ENCODE results near the gene KCNF1. TPM values are rescaled to one million over a fixed set of nuclear protein-coding genes. Genes with fewer than 3 reads are reported as not detected.

Gene KCNF1
- total and polyA plus RNA-seq, 7 experiments from 2014 or later, result not detected

GRCh38 chr2:10864861-10865636 is 46.7 kb upstream of the KCNF1 start:
- H3K27me3 Mint-ChIP-seq, result peaks cover 0 to 46% (median 11%) of the 10 kb centered on the region in 5 donors
- peaks cover 13 to 59% (median 35%) of the 10 kb centered on the region in 7 donors for H3K4me1 Mint-ChIP-seq
- peak in 6 of 9 donors; percentile 1 to 37 (median 22) for DNase-seq
- no peak overlapping the region for H3K4me3 ChIP-seq (ENCODE audit: low read length)
- CTCF ChIA-PET, result interaction anchor here (0.7 kb wide), 1 partner anchor 10 kb away, joined by 3 read pairs; no protein-coding TSS in a partner anchor
- no peaks in the 10 kb centered on the region for H3K36me3 ChIP-seq (ENCODE audit: control insufficient read depth in 2 of 3, insufficient read depth in 3 of 3, low read length in 3 of 3)
- H3K27ac ChIP-seq (ENCODE audit: low read depth, low read length), result no peak overlapping the region
- intact Hi-C loops (cut with micrococcal nuclease), result loop anchor here in 1 of 2 donors (1.0 kb wide), 1 partner anchor 33 kb away; no protein-coding TSS in a partner anchor
- H3K27ac Mint-ChIP-seq, result peak overlapping the region in 2 of 9 donors; percentile 18 to 36
- peak overlapping the region in 9 of 10 donors; percentile 46 to 78 (median 61) for H3K4me3 Mint-ChIP-seq
- H3K27me3 ChIP-seq (ENCODE audit: control insufficient read depth in 2 of 2, insufficient read depth in 2 of 2, low read length in 2 of 2), result peaks cover 0 to 3% of the 10 kb centered on the region in 2 donors
- peak; percentile 53 for ATAC-seq
- H3K9me3 Mint-ChIP-seq, result no peaks in the 10 kb centered on the region
- no peaks in the 10 kb centered on the region for H3K36me3 Mint-ChIP-seq
- peaks cover 13 to 15% of the 10 kb centered on the region in 2 donors for H3K4me1 ChIP-seq (ENCODE audit: control insufficient read depth in 2 of 2, insufficient read depth in 2 of 2, low read length in 2 of 2)
- POLR2A ChIA-PET, result no interaction called here
- H3K9me3 ChIP-seq (ENCODE audit: control insufficient read depth in 2 of 3, low read length in 3 of 3), result no peaks in the 10 kb centered on the region

- no peaks in the 10 kb centered on the region for H3K9me3 Mint-ChIP-seq
- Histone ChIP-seq H3K4me3 (ENCODE audit: low read length) (no peak overlapping the region), H3K4me1 (ENCODE audit: control insufficient read depth in 2 of 2, insufficient read depth in 2 of 2, low read length in 2 of 2) (peaks cover 13 to 15% of the 10 kb centered on the region in 2 donors), H3K36me3 (ENCODE audit: control insufficient read depth in 2 of 3, insufficient read depth in 3 of 3, low read length in 3 of 3) (no peaks in the 10 kb centered on the region), H3K27me3 (ENCODE audit: control insufficient read depth in 2 of 2, insufficient read depth in 2 of 2, low read length in 2 of 2) (peaks cover 0 to 3% of the 10 kb centered on the region in 2 donors), H3K9me3 (ENCODE audit: control insufficient read depth in 2 of 3, low read length in 3 of 3) (no peaks in the 10 kb centered on the region), H3K27ac (ENCODE audit: low read depth, low read length) (no peak overlapping the region)
- intact Hi-C loops (cut with micrococcal nuclease), result loop anchor here in 1 of 2 donors (1.0 kb wide), 1 partner anchor 34 kb away; no protein-coding TSS in a partner anchor
- H3K27ac Mint-ChIP-seq, result peak overlapping the region in 2 of 9 donors; percentile 18 to 46
- peaks cover 0 to 45% (median 11%) of the 10 kb centered on the region in 5 donors for H3K27me3 Mint-ChIP-seq
- peaks cover 13 to 54% (median 35%) of the 10 kb centered on the region in 7 donors for H3K4me1 Mint-ChIP-seq
- DNase-seq (no peak), ATAC-seq (no peak)
- no peaks in the 10 kb centered on the region for H3K36me3 Mint-ChIP-seq
- POLR2A ChIA-PET, result no interaction called here
- CTCF ChIA-PET, result no interaction called here
- peak overlapping the region in 2 of 10 donors; percentile 42 to 51 for H3K4me3 Mint-ChIP-seq
These were observed 45.9 kb upstream of the KCNF1 start for GRCh38 chr2:10865841-10866240.

- H3K4me3 Mint-ChIP-seq, result no peak overlapping the region
- ChIA-PET POLR2A (no interaction called here), CTCF (no interaction called here)
- peaks cover 0 to 37% (median 11%) of the 10 kb centered on the region in 5 donors for H3K27me3 Mint-ChIP-seq
- H3K36me3 Mint-ChIP-seq, result peaks cover 0 to 5% (median 0%) of the 10 kb centered on the region in 5 donors
- no peak overlapping the region for H3K4me3 ChIP-seq (ENCODE audit: low read length)
- intact Hi-C loops (cut with micrococcal nuclease), result no loop called here
- peaks cover 0 to 10% (median 5%) of the 10 kb centered on the region in 11 donors for H3K9me3 Mint-ChIP-seq
- H3K27ac Mint-ChIP-seq, result no peak overlapping the region
- H3K4me1 Mint-ChIP-seq, result peaks cover 11 to 41% (median 24%) of the 10 kb centered on the region in 7 donors
- no peaks in the 10 kb centered on the region for H3K9me3 ChIP-seq (ENCODE audit: control insufficient read depth in 2 of 3, low read length in 3 of 3)
- no peak overlapping the region for H3K27ac ChIP-seq (ENCODE audit: low read depth, low read length)
- peaks cover 9 to 15% of the 10 kb centered on the region in 2 donors for H3K4me1 ChIP-seq (ENCODE audit: control insufficient read depth in 2 of 2, insufficient read depth in 2 of 2, low read length in 2 of 2)
- ATAC-seq (no peak), DNase-seq (no peak)
- H3K36me3 ChIP-seq (ENCODE audit: control insufficient read depth in 2 of 3, insufficient read depth in 3 of 3, low read length in 3 of 3), result no peaks in the 10 kb centered on the region
- peaks cover 0 to 3% of the 10 kb centered on the region in 2 donors for H3K27me3 ChIP-seq (ENCODE audit: control insufficient read depth in 2 of 2, insufficient read depth in 2 of 2, low read length in 2 of 2)
These were observed 43.9 kb upstream of the KCNF1 start for GRCh38 chr2:10867692-10868420.

- Histone ChIP-seq H3K4me1 (ENCODE audit: control insufficient read depth in 2 of 2, insufficient read depth in 2 of 2, low read length in 2 of 2) (peaks cover 9 to 15% of the 10 kb centered on the region in 2 donors), H3K9me3 (ENCODE audit: control insufficient read depth in 2 of 3, low read length in 3 of 3) (no peaks in the 10 kb centered on the region), H3K36me3 (ENCODE audit: control insufficient read depth in 2 of 3, insufficient read depth in 3 of 3, low read length in 3 of 3) (no peaks in the 10 kb centered on the region), H3K4me3 (ENCODE audit: low read length) (no peak overlapping the region), H3K27me3 (ENCODE audit: control insufficient read depth in 2 of 2, insufficient read depth in 2 of 2, low read length in 2 of 2) (no peaks in the 10 kb centered on the region), H3K27ac (ENCODE audit: low read depth, low read length) (no peak overlapping the region)
- Mint-ChIP-seq H3K4me1 (peaks cover 11 to 33% (median 24%) of the 10 kb centered on the region in 7 donors), H3K4me3 (no peak overlapping the region), H3K36me3 (peaks cover 0 to 5% (median 0%) of the 10 kb centered on the region in 5 donors), H3K27me3 (peaks cover 0 to 32% (median 5%) of the 10 kb centered on the region in 5 donors), H3K27ac (peak overlapping the region in 1 of 9 donors; percentile 33), H3K9me3 (peaks cover 0 to 14% (median 5%) of the 10 kb centered on the region in 11 donors)
- ChIA-PET POLR2A (no interaction called here), CTCF (no interaction called here)
- intact Hi-C loops (cut with micrococcal nuclease), result no loop called here
- no peak for ATAC-seq
- DNase-seq, result no peak
These were observed 43.0 kb upstream of the KCNF1 start for GRCh38 chr2:10868465-10869314.

GRCh38 chr2:10871978-10872377 is 39.8 kb upstream of the KCNF1 start:
- H3K4me3 Mint-ChIP-seq, result no peak overlapping the region

GRCh38 chr2:10873171-10873570 is 38.6 kb upstream of the KCNF1 start:
- no peak for DNase-seq
- no peak for ATAC-seq
- peaks cover 0 to 15% (median 7%) of the 10 kb centered on the region in 5 donors for H3K27me3 Mint-ChIP-seq
- Histone ChIP-seq H3K4me1 (ENCODE audit: control insufficient read depth in 2 of 2, insufficient read depth in 2 of 2, low read length in 2 of 2) (no peaks in the 10 kb centered on the region), H3K4me3 (ENCODE audit: low read length) (no peak overlapping the region), H3K27me3 (ENCODE audit: control insufficient read depth in 2 of 2, insufficient read depth in 2 of 2, low read length in 2 of 2) (peaks cover 0 to 6% of the 10 kb centered on the region in 2 donors), H3K36me3 (ENCODE audit: control insufficient read depth in 2 of 3, insufficient read depth in 3 of 3, low read length in 3 of 3) (no peaks in the 10 kb centered on the region), H3K9me3 (ENCODE audit: control insufficient read depth in 2 of 3, low read length in 3 of 3) (no peaks in the 10 kb centered on the region), H3K27ac (ENCODE audit: low read depth, low read length) (no peak overlapping the region)
- peaks cover 0 to 9% (median 0%) of the 10 kb centered on the region in 7 donors for H3K4me1 Mint-ChIP-seq
- no peak overlapping the region for H3K4me3 Mint-ChIP-seq
- intact Hi-C loops (cut with micrococcal nuclease), result no loop called here
- peaks cover 0 to 5% (median 0%) of the 10 kb centered on the region in 5 donors for H3K36me3 Mint-ChIP-seq
- POLR2A ChIA-PET, result no interaction called here
- peaks cover 0 to 16% (median 5%) of the 10 kb centered on the region in 11 donors for H3K9me3 Mint-ChIP-seq
- no peak overlapping the region for H3K27ac Mint-ChIP-seq
- CTCF ChIA-PET, result no interaction called here

More at GRCh38 chr2:10871978-10872377, 39.8 kb upstream of the KCNF1 start:
- ChIA-PET POLR2A (no interaction called here), CTCF (no interaction called here)
- peaks cover 0 to 16% (median 5%) of the 10 kb centered on the region in 11 donors for H3K9me3 Mint-ChIP-seq
- H3K4me1 Mint-ChIP-seq, result peaks cover 0 to 3% (median 0%) of the 10 kb centered on the region in 7 donors
- Histone ChIP-seq H3K27me3 (ENCODE audit: control insufficient read depth in 2 of 2, insufficient read depth in 2 of 2, low read length in 2 of 2) (peaks cover 0 to 4% of the 10 kb centered on the region in 2 donors), H3K9me3 (ENCODE audit: control insufficient read depth in 2 of 3, low read length in 3 of 3) (no peaks in the 10 kb centered on the region), H3K27ac (ENCODE audit: low read depth, low read length) (no peak overlapping the region), H3K4me1 (ENCODE audit: control insufficient read depth in 2 of 2, insufficient read depth in 2 of 2, low read length in 2 of 2) (no peaks in the 10 kb centered on the region), H3K36me3 (ENCODE audit: control insufficient read depth in 2 of 3, insufficient read depth in 3 of 3, low read length in 3 of 3) (no peaks in the 10 kb centered on the region), H3K4me3 (ENCODE audit: low read length) (no peak overlapping the region)
- peaks cover 0 to 20% (median 5%) of the 10 kb centered on the region in 5 donors for H3K27me3 Mint-ChIP-seq
- intact Hi-C loops (cut with micrococcal nuclease), result no loop called here
- H3K27ac Mint-ChIP-seq, result no peak overlapping the region
- DNase-seq (no peak), ATAC-seq (no peak)
- H3K36me3 Mint-ChIP-seq, result peaks cover 0 to 5% (median 0%) of the 10 kb centered on the region in 5 donors

Data from naive thymus-derived CD4-positive, alpha-beta T cell (primary cell).